GM12801 (cell line): Measurements from ENCODE around the gene NLGN1.

Experiments used
- TF ChIP-seq, protein P1 (sequence below): IDR thresholded peaks from one replicate; pipeline ENCODE4 v1.5.1; 2011; ENCODE audit warnings: control low read depth; ENCODE audit not compliant: insufficient read length; ENCODE audit errors: extremely low read depth

The NLGN1 gene

DNA sequence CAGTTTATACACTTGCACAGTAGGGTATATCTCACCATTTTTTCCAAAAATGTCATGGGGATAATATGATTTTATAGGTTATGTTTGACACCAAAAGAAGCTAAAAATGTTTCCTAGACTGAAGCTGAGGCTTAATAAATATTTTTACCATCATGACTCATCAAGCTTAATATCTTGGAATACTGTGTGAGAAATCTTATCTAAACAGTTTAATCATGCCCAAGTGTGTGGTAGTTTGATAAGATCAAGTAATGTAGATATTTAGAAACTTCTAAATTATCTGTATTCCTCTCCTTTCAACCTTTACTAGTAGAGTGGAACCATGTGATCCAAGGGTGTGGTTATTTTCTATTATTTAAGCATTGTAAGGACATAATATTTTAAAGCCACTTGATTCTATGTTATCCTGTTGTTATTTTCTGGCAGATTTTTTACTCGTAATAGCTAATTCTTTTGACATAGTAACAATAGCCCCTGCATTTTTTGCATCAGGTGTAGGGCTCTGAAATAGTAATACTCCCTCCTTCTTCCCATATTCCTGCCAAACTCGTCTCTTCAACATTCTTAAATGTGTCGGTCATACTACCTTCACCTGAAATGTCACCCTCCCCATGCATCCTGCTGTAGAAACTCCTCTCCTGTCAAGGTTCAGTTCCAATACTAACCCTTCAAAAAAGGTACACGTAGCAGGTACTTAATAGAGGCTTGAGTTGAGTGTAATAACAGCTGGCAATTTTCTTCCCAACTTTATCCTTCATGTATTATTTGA lies 729.6 kb downstream of the NLGN1 start:
- TF ChIP-seq, protein P1, sequence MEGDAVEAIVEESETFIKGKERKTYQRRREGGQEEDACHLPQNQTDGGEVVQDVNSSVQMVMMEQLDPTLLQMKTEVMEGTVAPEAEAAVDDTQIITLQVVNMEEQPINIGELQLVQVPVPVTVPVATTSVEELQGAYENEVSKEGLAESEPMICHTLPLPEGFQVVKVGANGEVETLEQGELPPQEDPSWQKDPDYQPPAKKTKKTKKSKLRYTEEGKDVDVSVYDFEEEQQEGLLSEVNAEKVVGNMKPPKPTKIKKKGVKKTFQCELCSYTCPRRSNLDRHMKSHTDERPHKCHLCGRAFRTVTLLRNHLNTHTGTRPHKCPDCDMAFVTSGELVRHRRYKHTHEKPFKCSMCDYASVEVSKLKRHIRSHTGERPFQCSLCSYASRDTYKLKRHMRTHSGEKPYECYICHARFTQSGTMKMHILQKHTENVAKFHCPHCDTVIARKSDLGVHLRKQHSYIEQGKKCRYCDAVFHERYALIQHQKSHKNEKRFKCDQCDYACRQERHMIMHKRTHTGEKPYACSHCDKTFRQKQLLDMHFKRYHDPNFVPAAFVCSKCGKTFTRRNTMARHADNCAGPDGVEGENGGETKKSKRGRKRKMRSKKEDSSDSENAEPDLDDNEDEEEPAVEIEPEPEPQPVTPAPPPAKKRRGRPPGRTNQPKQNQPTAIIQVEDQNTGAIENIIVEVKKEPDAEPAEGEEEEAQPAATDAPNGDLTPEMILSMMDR, result no peak

DNA sequence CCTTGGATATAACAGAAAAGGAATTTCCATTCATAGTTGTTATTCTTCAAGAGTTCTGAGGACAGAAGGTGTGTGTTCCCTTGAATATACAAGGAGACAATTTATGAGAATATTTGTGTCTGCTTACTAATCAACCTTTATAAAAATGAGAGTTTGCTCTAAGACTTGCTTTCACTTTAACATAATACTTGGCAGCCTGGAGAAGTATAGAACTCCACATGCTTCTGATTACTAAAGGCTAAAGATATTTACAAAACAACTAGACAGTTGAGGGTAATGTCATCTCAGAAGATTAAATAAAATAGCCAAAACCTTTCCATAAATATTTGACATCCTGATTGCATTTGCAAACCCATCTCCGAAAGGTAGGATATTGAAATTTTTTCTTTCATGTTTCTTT lies 734.5 kb downstream of the NLGN1 start:
- TF ChIP-seq, protein P1, result no peak

- TF ChIP-seq, protein P1, result no peak
Observed at GRCh38 chr3:174132421-174133042, 735.0 kb downstream of the NLGN1 start.

DNA sequence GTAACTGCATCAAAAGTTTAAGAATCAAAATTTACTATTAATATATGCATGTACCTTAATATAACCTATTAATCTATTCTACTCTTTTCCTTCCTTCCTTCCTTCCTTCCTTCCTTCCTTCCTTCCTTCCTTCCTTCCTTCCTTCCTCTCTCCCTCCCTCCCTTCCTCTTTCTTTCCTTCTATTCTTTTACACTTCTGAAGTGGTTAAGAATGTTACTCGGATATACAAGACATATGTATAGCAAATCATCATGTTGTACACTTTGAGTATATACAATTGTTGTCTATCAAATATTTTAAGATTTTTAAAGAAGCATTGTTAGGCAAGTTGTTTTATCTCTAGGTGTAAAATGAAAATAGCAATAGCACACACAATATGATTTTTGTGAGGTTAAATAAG lies 748.5 kb downstream of the NLGN1 start:
- TF ChIP-seq, protein P1, result no peak

GRCh38 chr3:174147798-174148197 lies 750.3 kb downstream of the NLGN1 start:
- TF ChIP-seq, protein P1, result no peak

- TF ChIP-seq, protein P1, result no peak
Observed at GRCh38 chr3:174153871-174154270, 756.3 kb downstream of the NLGN1 start.

DNA sequence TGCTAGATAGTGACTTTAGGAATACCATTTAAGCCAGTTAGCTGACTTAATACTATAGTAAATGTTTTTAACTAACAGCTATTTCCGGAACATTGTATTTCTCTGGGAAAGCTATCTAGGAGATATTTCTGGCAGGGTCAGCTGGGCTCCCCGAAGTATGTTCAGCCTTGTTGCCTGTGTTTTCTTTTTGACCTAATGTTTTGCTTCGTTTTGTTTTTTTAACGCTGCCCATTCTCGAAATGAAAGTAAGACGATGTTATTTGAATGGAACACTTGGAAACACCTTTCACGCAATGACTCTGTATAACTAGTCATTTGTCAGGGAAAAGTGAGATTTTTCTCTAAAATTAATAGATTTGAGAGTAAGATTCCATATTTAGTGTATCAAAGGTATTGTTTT lies 758.7 kb downstream of the NLGN1 start:
- TF ChIP-seq, protein P1, result no peak
